NCI-H146 (cell line): ENCODE measurements around the gene RAB1B.

ENCODE experiments used
- DNase-seq: peaks from one replicate; lab custom pipeline; 2025; lab: John Stamatoyannopoulos, UW

The RAB1B gene

DNA sequence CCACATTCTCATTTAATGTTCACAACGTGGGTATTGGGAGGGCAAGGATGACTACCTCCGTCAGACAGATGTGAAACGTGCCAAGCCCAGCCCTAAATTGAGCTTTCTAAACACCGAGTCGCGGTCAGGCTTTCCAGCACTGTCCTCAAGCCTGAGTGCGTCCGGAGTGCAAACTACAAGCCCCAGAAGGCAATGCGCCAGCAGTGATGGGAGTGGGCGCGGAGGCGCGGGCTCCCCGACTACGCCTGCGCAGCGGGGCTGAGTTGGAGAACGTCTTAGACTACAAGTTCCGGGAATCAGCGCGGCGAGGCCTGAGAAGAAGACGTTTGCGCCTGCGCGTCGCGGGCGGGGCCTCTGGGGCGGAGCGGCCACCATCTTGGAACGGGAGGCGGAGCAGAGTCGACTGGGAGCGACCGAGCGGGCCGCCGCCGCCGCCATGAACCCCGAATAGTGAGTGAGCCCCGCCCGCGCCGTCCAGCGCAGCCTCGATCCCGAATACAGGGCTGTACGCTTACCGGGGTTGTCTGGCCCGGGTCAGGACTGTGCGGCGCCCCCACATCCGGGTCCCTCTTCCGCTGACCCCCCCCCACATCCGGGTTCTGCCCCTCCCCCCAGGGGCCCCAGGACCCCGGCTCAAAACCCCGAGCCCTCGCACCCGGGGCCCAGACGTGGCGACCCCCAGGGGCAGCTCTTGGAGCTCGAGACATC lies at the start of gene RAB1B:
RAB1B (plus strand) TSS at position 396 of the 708 bp plus-strand sequence; CDS start at position 437, 41 bp downstream.
- peak; percentile 99 for DNase-seq

DNA sequence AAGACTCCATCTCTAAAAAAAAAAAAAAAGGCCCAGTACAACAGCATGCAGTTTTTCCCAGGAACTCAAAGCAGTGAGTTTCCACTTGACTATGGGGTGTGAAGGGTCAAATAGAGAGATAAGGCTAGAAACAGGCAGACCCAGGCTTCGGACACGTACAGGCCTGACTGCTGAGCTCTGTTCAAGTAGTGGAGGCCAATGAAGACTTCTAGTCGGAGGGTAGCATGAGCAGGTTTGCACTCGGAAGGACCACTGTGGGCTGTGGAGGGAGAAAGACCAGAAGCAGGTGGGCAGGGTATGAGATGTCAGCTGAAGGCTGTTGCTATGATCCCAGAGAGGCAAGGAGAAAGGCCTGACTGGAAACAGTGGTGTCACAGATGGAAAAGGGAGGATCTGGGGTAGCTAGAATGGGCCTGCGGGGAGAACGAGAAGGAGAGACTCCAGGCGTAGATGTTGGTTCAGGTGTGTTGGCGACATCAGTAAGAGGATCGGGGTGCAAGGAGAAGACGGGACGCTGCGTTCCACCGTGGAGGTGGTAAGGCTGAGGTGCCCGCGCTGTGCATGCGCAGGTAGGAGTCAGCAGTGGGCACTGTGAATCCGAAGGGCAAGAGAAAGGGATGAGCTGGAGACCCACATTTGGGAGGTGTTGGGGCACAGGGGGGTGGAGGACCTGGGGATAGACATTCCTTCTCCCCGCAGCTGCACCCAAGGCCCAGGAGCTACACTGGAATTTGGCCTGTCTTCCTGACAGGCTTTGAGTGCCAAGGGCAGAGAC lies 49.4 kb upstream of the RAB1B start:
- no peak for DNase-seq

DNA sequence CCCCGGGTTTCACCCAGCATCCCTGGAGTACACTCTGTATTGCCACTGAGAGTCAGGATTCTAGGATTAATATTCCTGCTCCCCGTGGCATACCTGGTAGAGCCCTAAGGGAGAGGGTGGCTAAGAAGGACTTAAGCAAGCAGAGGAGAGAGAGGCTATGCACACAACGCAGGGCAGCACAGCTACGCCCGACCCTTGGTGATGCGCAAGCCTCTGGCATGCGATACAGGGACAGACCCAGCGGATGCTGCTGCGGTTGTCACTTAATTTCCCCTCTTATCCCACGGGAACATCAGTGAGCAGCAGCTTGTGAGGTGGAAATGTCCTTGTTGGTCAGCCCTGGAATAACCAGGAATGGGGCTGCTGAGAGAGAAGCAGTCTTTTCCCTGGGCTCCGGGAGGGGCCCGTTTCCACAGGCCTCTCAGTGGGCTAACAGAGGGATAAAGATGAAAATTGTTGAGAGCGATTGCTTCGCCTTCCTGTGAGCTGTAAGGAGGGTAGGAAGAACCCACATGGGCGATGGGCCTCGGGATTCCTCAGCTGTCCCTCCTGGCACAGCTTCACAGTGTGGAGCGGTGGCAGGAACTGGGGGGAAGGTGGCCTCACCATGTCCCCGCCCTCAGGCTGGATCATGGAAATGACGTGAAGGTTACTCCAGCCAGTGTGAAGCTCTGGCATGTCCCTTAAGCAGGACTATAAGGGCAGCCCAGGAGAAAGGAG lies 48.4 kb upstream of the RAB1B start:
- DNase-seq = no peak

DNA sequence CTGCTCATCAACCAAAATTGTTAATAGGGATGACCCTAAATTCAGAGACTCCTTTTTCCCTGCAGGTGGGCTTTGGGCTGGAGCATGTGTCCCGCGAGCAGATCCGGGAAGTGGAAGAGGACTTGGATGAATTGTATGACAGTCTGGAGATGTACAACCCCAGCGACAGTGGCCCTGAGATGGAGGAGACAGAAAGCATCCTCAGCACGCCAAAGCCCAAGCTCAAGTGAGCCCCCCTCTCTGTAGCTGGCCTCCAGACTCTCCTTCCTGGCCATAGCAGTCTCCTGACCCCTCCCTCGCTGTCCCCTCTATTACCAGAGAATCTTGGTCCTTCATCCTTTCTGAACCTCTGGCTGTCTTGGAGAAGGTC lies 47.9 kb upstream of the RAB1B start:
- DNase-seq = no peak

DNA sequence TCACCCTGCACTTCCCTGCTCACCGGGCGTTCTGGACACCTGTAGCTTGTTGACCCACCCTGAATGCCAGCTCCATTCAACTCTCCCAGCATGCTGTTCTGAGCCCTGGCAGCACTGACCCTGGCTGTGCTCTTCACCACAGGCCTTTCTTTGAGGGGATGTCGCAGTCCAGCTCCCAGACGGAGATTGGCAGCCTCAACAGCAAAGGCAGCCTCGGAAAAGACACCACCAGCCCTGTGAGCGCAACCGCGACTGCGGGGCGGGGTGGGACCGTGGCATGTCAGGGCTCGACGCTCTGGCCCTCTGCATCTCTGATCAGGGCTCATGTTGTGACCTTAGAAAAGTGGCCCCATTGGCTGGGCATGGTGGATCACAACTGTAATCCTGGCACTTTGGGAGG lies 47.4 kb upstream of the RAB1B start:
- DNase-seq = no peak

DNA sequence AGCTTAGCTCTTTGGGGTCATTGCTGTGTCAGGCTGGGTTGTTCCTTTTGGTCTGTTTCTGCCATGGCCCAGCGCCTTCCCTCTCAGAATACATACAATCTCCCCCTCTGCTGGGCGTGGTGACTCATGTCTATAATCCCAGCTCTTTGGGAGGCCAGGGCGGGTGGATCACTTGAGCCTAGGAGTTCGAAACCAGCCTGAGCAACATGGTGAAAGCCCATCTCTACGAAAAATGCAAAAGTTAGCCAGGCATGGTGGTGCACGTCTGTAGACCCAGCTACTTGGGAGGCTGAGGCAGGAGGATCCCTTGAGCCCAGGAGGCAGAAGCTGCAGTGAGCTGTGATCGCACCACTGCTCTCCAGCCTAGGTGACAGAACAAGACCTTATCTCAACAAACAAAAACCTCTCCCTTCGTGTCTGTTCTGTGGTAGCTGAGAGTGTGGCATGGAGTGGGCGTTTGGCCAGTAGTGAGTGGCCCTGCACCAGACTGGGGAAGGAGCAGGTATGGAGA lies 46.7 kb upstream of the RAB1B start:
- DNase-seq = no peak

DNA sequence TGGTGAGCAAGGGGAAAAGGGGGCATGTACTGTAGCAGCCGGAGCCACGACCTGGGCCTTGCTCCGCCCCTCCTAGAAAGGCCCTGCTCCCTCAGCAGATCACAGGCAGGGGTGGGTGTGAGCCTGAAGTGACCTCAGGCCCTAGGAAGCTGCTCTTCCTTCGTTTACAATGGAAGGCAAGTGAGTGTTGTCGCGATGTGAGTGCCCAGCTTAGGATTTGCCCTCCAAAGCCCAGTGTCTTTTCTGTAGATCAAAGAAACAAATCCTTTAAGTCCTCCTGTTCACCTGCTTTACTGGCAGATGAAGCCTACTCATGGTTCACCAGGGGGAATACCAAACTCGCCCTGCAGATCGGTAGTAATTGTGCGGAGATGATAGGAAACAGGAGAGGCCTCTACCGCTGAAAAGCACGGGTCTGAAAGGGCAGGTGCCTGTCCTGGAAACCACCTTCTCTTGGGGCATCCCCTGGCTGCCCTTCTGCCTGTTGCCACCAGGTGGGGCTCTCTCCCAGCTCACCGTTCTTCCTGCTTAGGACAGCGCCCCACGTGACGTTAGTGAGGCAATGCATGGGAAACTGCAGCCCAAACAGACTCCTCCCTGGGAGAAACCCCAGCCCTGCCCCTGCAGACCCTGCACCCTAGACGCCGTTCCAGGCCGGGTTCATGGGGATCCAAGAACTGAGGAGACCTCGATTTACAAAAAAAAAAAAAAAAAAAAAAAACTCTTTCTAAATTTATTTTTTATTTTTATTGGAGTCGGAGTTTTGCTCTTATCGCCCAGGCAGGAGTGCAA lies 45.9 kb upstream of the RAB1B start:
- peak; percentile 94 for DNase-seq

DNA sequence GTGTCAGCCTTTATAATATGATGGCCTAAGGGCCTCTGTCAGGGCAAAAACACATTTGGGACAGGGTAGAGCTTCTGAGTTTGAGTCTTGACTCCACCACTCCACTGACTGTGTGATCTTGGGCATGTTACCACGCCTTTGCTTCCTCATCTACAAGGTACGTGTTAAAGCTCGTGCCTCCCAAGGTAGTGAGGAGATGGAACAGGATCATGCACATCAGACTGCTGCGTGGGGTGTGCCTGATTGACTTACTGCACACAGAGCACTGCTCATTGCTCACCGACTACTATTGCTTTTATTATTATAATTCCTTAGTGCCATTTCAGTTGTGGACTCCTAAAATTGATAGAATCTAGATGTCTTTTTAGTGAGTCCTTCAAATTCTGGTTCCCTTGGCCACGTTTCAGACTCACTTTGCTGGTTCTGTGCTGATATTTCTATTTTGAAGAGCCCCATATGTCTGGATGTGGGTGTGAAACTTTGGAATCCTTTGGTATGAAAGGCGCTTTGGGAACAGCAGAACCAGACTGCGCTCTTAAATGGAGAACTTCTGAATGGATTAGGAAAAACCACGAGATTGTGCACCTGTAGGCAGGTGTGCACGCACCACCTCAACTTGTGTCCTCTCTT lies 44.1 kb upstream of the RAB1B start:
- DNase-seq = no peak

DNA sequence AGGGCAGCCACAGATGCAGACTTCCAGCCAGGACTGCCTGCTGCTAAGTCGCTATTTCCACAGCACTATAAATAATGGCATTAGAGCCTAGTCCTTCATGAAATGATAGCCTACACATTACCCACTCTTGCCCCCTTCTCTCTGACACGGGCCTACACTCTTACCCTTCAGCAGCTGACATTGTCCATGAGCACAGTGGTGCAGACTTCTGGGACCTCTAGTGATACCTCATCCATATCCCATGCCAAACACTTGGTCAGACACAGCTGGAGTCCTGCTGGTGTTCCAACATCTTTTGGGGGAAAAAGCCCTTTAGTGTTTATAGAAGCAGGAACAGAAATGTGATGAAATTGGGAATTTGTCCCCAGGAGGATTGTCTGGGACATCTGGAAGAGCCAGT lies 43.4 kb upstream of the RAB1B start:
- no peak for DNase-seq

DNA sequence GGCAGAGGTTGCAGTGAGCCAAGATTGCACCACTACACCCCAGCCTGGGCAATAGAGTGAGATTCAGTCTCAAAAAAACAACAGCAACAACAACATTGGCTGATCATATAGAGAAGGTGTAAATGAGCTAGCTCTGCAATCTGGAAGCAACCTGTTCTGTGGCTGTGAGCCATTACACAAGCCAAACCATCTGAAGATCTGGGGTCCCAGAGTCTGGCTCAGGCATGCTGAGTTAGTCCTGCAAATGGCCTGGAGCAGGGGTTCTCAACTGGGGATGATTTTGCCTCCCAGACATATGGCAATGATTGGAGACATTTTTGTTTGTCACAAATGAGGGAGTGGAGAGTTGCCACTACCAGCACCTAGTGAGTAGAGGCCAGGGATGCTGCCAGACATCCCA lies 42.3 kb upstream of the RAB1B start:
- DNase-seq = no peak

DNA sequence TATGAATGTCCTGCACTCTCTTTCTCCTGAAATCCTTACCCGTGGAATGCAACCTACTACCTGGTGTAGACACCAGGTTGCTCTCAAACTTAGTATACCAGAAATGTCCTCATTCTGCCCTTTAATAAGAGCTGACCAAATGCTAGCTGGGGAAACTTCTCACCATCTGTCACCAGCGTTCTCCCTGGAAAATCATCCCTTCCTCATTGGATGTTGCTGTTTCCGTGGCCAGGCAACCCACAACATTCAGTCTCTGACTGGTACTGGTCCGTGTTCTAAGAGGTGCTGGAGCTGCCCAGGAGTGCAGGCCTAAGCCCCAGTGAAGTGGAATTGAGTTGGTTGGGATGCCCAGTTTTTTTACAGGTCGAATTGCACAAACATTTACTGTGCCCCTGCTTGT lies 40.7 kb upstream of the RAB1B start:
- no peak for DNase-seq

DNA sequence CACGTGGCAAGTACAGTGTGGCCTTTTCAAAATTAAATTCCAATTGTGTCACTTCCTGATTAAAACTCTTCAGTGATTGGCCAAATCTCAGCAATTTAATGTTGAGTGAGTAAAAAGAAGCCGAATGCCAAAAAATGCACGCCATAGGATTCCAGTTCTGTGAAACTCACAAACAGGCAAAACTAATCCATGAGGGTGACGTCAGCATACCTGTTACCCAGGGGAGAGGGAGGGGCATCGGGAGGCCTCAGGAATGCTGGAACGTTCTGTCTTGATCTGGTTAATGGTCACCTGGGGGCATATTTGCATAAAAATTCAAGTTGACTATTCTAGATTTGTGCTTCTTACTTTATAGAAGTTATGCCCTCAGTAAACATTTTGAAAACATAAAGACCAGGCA lies 39.9 kb upstream of the RAB1B start:
- DNase-seq = no peak

DNA sequence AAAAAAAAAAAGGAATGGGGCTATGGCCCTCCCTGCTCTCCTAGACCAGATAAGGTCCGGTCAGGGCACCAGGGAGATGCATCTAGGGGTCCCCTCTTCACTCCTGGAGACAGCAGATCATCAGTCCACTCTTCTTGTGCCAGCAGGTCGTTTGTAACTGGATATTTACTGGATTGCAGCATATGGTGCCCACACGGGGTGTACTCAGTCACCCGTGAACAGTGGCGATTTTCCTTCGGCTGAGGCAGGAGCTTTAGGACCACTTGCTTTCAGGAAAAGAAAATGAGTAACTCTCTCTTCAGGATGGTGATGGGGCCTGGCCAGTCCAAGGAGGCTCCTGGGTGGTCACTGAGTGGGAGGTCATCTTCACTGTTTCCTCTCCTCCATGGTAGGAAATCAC lies 38.3 kb upstream of the RAB1B start:
- no peak for DNase-seq

DNA sequence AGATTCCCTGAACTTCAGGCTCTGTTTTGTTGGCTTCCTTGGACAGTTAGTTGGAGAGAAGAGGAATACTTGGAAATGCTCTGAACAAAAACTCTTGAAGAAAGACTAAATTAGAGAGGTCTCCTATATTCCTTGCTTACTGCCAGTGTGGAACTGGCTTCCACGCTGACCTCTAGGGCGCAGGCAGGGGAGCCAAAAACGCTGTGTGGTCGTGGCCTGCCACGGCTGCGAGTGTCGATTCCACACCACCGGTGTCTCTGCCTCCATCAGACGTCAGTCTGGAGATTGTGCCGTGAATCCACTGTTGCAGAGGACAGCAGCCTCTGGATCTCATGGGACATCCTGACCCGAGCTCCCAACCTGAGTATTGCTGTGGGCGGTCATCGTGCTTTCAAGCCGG lies 37.5 kb upstream of the RAB1B start:
- DNase-seq = no peak

DNA sequence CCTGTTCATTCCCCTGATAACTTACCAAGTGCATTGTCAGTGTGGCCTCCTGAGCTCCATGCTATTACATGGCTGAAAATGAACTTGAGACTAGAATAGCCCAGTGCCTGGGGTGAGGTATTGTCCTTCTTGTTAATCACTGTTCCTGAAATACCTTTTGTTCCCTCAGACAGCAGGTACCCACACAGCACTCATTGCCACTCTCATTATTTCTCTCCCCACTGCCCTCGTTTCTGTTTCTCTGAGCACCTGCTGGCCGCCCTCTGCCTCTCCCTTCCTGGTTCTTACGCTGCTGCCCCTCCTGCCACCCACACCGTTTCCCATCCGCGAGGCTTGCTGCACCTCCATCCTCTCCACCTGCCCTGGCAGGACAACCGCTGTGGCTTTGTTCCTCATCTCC lies 36.9 kb upstream of the RAB1B start:
- DNase-seq = peak; percentile 93

DNA sequence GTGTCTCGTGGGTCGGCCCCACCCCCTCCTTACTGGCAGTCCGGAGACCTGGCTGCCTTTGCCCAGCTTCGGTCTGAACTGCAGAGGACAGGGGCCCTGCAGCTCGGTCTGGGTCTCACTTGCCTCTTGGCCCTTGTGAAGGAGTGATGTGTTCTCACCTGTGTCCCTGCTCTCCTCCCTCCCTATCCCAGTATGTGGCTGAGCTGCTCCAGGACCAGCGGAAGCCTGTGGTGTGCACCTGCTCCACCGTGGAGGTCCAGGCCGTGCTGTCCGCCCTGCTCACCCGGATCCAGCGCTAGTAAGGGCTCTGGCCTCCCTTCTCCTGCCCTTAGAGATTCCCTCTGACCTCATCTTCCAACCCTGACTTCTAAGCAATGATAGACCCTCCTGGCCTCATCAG lies 35.7 kb upstream of the RAB1B start:
- DNase-seq = peak; percentile 22

DNA sequence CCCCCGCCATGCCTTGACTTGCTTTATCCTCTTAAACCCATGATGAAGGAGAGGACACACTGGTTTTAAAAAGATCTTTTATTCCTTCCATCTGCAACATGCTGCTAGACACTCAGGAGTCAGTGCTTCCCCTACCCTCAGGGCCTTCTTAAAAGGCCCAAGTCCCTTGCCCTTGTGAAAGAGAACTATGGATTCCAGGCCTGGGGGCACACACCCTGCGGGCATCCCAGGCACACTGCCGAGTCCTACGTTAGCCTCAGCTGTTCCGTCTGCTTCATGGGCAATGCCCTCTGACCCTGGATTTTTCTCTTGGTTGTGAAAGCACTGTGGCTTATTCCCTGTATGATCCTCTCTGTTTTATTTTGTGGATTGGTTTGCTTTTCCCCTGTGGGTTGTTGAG lies 35.1 kb upstream of the RAB1B start:
- no peak for DNase-seq

DNA sequence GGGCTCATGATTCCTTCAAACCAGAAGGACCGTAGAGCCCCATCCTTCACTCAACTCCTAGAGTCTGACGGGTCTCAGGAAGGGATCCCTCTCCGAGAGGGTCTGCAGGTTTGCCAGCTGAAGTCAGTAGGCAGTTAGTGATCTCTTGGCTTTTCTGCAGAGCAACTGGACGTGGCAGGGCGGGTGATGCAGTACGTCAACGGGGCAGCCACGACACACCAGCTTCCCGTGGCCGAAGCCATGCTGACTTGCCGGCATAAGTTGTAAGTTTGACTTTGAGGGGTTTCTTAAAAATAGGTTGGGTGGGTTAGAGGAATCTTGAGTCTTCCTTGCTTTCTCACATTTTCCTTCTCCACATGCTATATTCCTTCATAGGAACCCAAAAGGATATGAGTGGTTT lies 33.3 kb upstream of the RAB1B start:
- no peak for DNase-seq

DNA sequence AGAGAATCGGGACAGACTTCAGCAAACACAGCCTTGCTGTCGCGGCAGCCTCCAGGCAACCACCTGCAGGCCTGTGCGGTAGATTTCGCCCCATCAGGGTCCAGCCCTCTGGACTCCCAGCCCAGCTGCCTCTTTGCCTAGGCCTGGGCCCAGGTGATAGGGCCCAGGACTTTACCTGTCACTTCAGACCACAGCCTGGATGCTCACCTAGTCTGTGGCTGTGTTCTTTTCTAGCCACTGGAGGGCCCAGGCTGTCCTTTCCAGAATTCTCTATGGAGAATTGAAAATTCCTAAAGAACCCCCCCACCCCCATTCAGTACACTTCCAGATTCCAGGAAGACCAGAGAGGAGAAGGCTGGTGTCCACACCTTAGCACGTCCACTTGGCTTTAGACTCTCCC lies 30.6 kb upstream of the RAB1B start:
- DNase-seq = no peak

DNA sequence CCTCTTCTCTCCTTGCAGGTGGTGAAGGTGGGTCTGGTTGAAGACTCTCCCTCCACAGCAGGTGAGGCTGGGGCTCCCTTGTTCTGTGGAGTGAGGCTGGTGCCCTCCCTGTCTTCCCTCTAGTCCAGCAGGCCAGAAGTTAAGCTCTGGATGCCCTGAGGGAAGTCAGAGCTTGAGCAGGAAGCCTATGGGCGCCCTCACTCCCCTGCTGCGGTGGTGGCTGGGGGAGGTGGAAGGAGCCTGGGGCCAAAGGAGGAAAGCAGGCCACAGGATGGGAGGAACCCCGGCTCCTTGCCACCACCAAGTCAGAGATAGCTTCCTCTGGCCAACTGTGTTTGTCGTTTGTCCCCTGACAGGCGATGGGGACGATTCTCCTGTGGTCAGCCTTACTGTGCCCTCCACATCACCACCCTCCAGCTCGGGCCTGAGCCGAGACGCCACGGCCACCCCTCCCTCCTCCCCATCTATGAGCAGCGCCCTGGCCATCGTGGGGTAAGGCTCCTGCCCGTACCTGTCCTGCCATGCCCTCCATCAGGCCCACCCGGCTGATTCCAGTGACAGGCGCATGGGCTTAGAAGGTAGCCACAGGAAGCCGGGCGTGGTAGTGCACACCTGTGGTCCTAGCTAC lies 29.5 kb upstream of the RAB1B start:
- no peak for DNase-seq

DNA sequence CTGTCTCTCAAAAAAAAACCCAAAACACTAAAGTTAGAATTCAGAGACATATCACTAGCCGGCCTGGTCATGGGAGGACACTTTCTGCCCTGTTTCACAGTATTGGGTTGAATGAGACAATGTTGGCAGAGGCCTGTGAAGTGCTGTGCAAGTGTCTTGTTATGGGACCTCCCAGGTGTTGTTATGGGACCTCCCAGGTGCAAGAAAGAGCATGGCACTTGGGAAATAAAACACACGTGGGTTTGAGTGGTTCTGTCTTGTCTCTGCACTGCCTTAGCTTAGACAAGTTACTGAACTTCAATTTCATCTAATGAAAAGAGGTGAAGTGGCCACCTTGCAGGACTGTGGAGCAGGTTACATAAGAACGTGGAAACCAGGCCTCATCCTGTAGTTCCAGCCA lies 28.9 kb upstream of the RAB1B start:
- no peak for DNase-seq
